HCT116 (cell line): ENCODE measurements around the gene AFAP1. TPM values are rescaled to one million over a fixed set of nuclear protein-coding genes. Genes with fewer than 3 reads are reported as not detected.

Source experiments
- ATAC-seq: fragments of 200-7000 bp; cut with Tn5 transposase; 2 replicates; pipeline ENCODE4 v1.9.1; 2020; ENCODE audit warnings: mild to moderate bottlenecking, moderate library complexity
- BruUV-seq: library from RNA; stranded (reverse); fragments of 400-500 nt; replicated peaks from 2 replicates; lab custom pipeline; 2021; lab: Mats Ljungman, UMichigan
- CTCF ChIA-PET: fragments of 300-600 bp; sonication (Branson Sonifier 250); formaldehyde crosslinking; loops from one replicate; lab custom pipeline; 2021; ENCODE audit warnings: antibody characterized with exemption; lab: Charles Lee
- POLR2A ChIA-PET: fragments of 300-600, 350-600 bp; sonication (Branson Sonifier 250); formaldehyde crosslinking; loops from one replicate; lab custom pipeline; 2021; ENCODE audit warnings: antibody characterized with exemption; lab: Charles Lee
- RAD21 ChIA-PET, 2 experiments: fragments of 300-600 bp; sonication (Branson Sonifier 250); formaldehyde crosslinking; loops; one replicate each; lab custom pipeline; 2023; ENCODE audit warnings: low total read pairs in 2 of 2; ENCODE audit not compliant: uncharacterized antibody in 2 of 2, unreplicated experiment in 2 of 2, low non-redundant PET in 1 of 2; lab: Charles Lee
- DNase-seq: peaks from one replicate; pipeline ENCODE4 v3.0.0-alpha.2; 2010; ENCODE audit warnings: low read depth, low spot score
- H2AFZ ChIP-seq: fragments of 200-600 bp; shearing (Covaris generic), sonication (generic); 2 replicates; pipeline ENCODE4 v1.6.1; 2017; ENCODE audit warnings: low read depth, mixed run types, mixed read lengths, antibody characterized with exemption, low read length; ENCODE audit not compliant: poor library complexity, severe bottlenecking
- H3K27ac ChIP-seq: 2 replicates; pipeline ENCODE4 v1.5.1; 2012; ENCODE audit warnings: low read depth, low read length
- H3K27me3 ChIP-seq: fragments of 200-600 bp; sonication (generic); 2 replicates; pipeline ENCODE4 v1.6.1; 2016; ENCODE audit warnings: mixed run types, low read length, mixed read lengths; ENCODE audit not compliant: insufficient read depth
- H3K36me3 ChIP-seq, 2 experiments: fragments of 200-500 bp in 1 of 2; fragments of 200-600 bp in 1 of 2; sonication (Bioruptor generic) in 1 of 2; sonication (generic) in 1 of 2; 2 replicates each; pipeline versions ENCODE4 v1.5.1 to v1.6.1; 2014 to 2016; ENCODE audit warnings: low read length in 2 of 2, inconsistent platforms in 1 of 2, mixed read lengths in 1 of 2, mixed run types in 1 of 2; ENCODE audit not compliant: insufficient read depth in 2 of 2, control insufficient read depth in 1 of 2
- H3K4me1 ChIP-seq, 2 experiments: fragments of 200-600 bp in 1 of 2; sonication (generic) in 1 of 2; 2 replicates each; pipeline versions ENCODE4 v1.5.1 to v1.6.1; 2012 to 2017; ENCODE audit warnings: low read length in 2 of 2, inconsistent platforms in 1 of 2, mild to moderate bottlenecking in 1 of 2, mixed read lengths in 1 of 2, mixed run types in 1 of 2, moderate library complexity in 1 of 2; ENCODE audit not compliant: insufficient read depth in 2 of 2, control insufficient read depth in 1 of 2
- H3K4me2 ChIP-seq: fragments of 200-600 bp; sonication (generic); 2 replicates; pipeline ENCODE4 v1.6.1; 2017; ENCODE audit warnings: mixed run types, low read length, mixed read lengths
- H3K4me3 ChIP-seq, 2 experiments: fragments of 200-600 bp in 1 of 2; sonication (generic) in 1 of 2; replicated peaks in 1 of 2; 2 replicates each; pipeline ENCODE4 v1.5.1; 2011 to 2016; ENCODE audit warnings: low read length in 2 of 2, control low read depth in 1 of 2, low read depth in 1 of 2, mild to moderate bottlenecking in 1 of 2, mixed read lengths in 1 of 2, mixed run types in 1 of 2
- H3K79me2 ChIP-seq: fragments of 200-600 bp; sonication (generic); 2 replicates; pipeline ENCODE4 v1.6.1; 2017; ENCODE audit warnings: mild to moderate bottlenecking, mixed run types, low read length, moderate library complexity, mixed read lengths; ENCODE audit not compliant: insufficient read depth
- H3K9ac ChIP-seq: fragments of 200-600 bp; sonication (generic); 2 replicates; pipeline ENCODE4 v1.6.1; 2016; ENCODE audit warnings: low read length, mixed read lengths
- H3K9me2 ChIP-seq: fragments of 200-600 bp; sonication (generic), shearing (Covaris generic); 2 replicates; pipeline ENCODE4 v1.6.1; 2017; ENCODE audit warnings: mixed run types, mild to moderate bottlenecking, moderate library complexity; ENCODE audit not compliant: insufficient read depth
- H3K9me3 ChIP-seq, 2 experiments: fragments of 200-500 bp in 1 of 2; fragments of 200-600 bp in 1 of 2; sonication (Bioruptor generic) in 1 of 2; sonication (generic) in 1 of 2; 2 replicates each; pipeline ENCODE4 v1.6.1; 2014 to 2017; ENCODE audit warnings: low read length in 2 of 2, mixed read lengths in 2 of 2, inconsistent platforms in 1 of 2, low read depth in 1 of 2, mild to moderate bottlenecking in 1 of 2, mixed run types in 1 of 2, moderate library complexity in 1 of 2; ENCODE audit not compliant: control insufficient read depth in 1 of 2, insufficient read depth in 1 of 2
- H4K20me1 ChIP-seq: fragments of 200-600 bp; sonication (generic), shearing (Covaris generic); 2 replicates; pipeline ENCODE4 v1.6.1; 2017; ENCODE audit warnings: mixed run types, mild to moderate bottlenecking, moderate library complexity; ENCODE audit not compliant: insufficient read depth
- CBX3 ChIP-seq: IDR thresholded peaks from 2 replicates; pipeline ENCODE4 v1.6.1; 2012; ENCODE audit warnings: low read depth
- CEBPB ChIP-seq: IDR thresholded peaks from 2 replicates; pipeline ENCODE4 v1.6.1; 2012; ENCODE audit warnings: low read depth
- CTCF ChIP-seq, 3 experiments: fragments of 200-600 bp in 1 of 3; sonication (generic) in 1 of 3; IDR thresholded peaks in 2 of 3; conservative IDR thresholded peaks in 1 of 3; 2 replicates each; pipeline ENCODE4 v1.5.1; 2012 to 2017; ENCODE audit warnings: low read depth in 2 of 3, low read length in 2 of 3, antibody characterized with exemption in 1 of 3, borderline replicate concordance in 1 of 3, control low read depth in 1 of 3, mild to moderate bottlenecking in 1 of 3, mixed read lengths in 1 of 3, mixed run types in 1 of 3, moderate library complexity in 1 of 3; ENCODE audit not compliant: insufficient read depth in 1 of 3
- EZH2phosphoT487 ChIP-seq: fragments of 200-600 bp; IDR thresholded peaks from 2 replicates; pipeline ENCODE4 v1.6.1; 2018; ENCODE audit warnings: antibody characterized with exemption, borderline replicate concordance
- FOSL1 ChIP-seq: IDR thresholded peaks from 2 replicates; pipeline ENCODE4 v1.6.1; 2012; ENCODE audit warnings: low read depth
- JUND ChIP-seq: IDR thresholded peaks from 2 replicates; pipeline ENCODE4 v1.6.1; 2012
- POLR2A ChIP-seq: IDR thresholded peaks from 2 replicates; pipeline ENCODE4 v1.7.0; 2011; ENCODE audit warnings: borderline replicate concordance; ENCODE audit not compliant: insufficient read depth, insufficient read length; ENCODE audit errors: extremely low read depth
- TCF7L2 ChIP-seq: IDR thresholded peaks from 2 replicates; pipeline ENCODE4 v1.7.0; 2011; ENCODE audit warnings: borderline replicate concordance, inconsistent platforms; ENCODE audit not compliant: insufficient read depth, insufficient read length; ENCODE audit errors: extremely low read depth
- ZFX ChIP-seq: fragments of 450-650 bp; IDR thresholded peaks from 2 replicates; pipeline ENCODE4 v1.6.1; 2017
- ZNF274 ChIP-seq: fragments of 200-500 bp; sonication (Bioruptor generic); IDR thresholded peaks from 2 replicates; pipeline ENCODE4 v1.6.1; 2014; ENCODE audit warnings: mild to moderate bottlenecking, low read depth, low read length, inconsistent platforms
- intact Hi-C: fragments of 100-400 bp; cut with micrococcal nuclease; formaldehyde crosslinking; loops from 2 replicates; pipeline ENCODE4 v1.10.0; 2022
- total RNA-seq: library from RNA; stranded (reverse); gene quantifications from one replicate; pipeline ENCODE4 v1.2.1, GENCODE V29; 2021; ENCODE audit not compliant: unreplicated experiment
- TF ChIP-seq, protein P1 (sequence below): IDR thresholded peaks from 2 replicates; pipeline ENCODE4 v1.6.1; 2012; ENCODE audit warnings: low read depth
- TF ChIP-seq, protein P2 (sequence below): IDR thresholded peaks from 2 replicates; pipeline ENCODE4 v1.6.1; 2012

The AFAP1 gene
- total RNA-seq, 1 experiment from 2014 or later, result 19.4 TPM

GRCh38 chr4:7906171-7906701 lies 33.4 kb downstream of the AFAP1 start:
- Histone ChIP-seq H3K9ac (no peak overlapping the region), H4K20me1 (no peaks in the 10 kb centered on the region), H3K4me3 (no peak overlapping the region), H3K9me3 (no peaks in the 10 kb centered on the region), H3K4me1 (0 out of 4 replicates have a peak, but pooled peaks cover 0 to 6% of the 10 kb centered on the region in 2 experiments), H3K36me3 (no peaks in the 10 kb centered on the region), H3K79me2 (peaks cover 19% of the 10 kb centered on the region; the same call in 1 of the 2 replicates), H3K27me3 (no peaks in the 10 kb centered on the region), H2AFZ (no peak overlapping the region), H3K9me2 (no peaks in the 10 kb centered on the region), H3K4me2 (no peak overlapping the region), H3K27ac (no peak overlapping the region)
- DNase-seq, result no peak
- POLR2A ChIA-PET, result no interaction called here
- intact Hi-C loops, result no loop called here
- RAD21 ChIA-PET, result no interaction called here
- CTCF ChIA-PET, result interaction anchor here (0.8 kb wide), 1 partner anchor 104 kb away, joined by 3 read pairs; no protein-coding TSS in a partner anchor
- no peak for TF ChIP-seq CBX3
- no peak for TF ChIP-seq ZFX
- no peak for TF ChIP-seq TCF7L2
- no peak for ATAC-seq
- BruUV-seq, result no TSS peak

DNA sequence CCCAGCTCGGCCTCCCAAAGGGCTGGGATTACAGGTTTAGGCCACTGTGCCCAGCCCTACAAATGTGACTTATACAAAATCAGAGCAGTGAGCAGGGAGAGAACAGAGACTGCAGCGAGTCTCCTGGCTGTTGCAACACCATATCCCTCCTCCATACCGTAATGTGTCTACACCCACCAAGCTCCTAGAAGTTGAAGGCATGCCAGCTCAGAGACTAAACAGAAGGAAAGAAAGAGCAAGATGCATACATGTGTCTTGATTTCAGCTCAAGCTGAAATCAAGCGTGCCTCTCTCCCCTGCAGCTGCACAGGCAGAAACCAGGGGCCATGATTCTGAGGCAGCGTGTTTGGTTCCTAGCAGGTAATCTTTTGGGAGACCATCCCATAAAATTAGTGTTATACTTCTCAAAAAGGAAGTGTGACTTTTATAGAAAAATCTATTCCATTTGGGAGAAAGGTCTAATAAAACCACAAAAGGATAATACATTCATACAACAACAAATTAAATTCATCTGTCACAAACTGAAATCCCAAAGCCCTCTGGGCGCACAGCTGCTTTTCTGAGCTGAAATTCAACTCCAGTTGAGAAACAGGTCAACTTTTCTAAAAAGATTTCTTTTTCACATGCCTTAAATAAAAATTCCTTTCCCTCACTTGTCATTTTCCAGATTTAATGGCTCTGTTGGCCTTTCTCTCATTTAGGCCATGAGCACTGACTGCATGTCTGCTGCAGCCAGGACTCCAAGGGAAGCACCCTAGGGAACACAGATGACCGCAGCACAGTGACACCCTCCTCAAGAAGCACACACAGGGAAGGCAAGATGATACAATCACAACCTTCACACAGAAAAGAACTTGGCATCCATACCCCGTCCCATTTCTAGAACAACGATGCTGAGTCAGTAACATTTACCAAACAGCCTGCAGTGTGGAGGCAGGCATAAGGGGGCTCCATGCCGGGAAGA lies 34.4 kb downstream of the AFAP1 start:
- H3K79me2 ChIP-seq, result peaks cover 15% of the 10 kb centered on the region; the same call in 1 of the 2 replicates
- H2AFZ ChIP-seq, result no peak overlapping the region
- ChIA-PET CTCF (no interaction called here), POLR2A (no interaction called here), RAD21 (no interaction called here)
- H3K9ac ChIP-seq, result no peak overlapping the region
- H3K27ac ChIP-seq, result no peak overlapping the region
- H3K36me3 ChIP-seq, result no peaks in the 10 kb centered on the region
- H3K4me3 ChIP-seq, result no peak overlapping the region
- BruUV-seq, result no TSS peak
- H3K4me1 ChIP-seq, result 0 out of 4 replicates have a peak, but pooled peaks cover 0 to 6% of the 10 kb centered on the region in 2 experiments
- intact Hi-C loops, result no loop called here
- DNase-seq (no peak), ATAC-seq (no peak)
- H4K20me1 ChIP-seq, result no peaks in the 10 kb centered on the region
- H3K27me3 ChIP-seq, result no peaks in the 10 kb centered on the region
- no peaks in the 10 kb centered on the region for H3K9me2 ChIP-seq
- no peak overlapping the region for H3K4me2 ChIP-seq
- H3K9me3 ChIP-seq, result no peaks in the 10 kb centered on the region
- TF ChIP-seq POLR2A (no peak), JUND (no peak), FOSL1 (no peak), EZH2phosphoT487 (no peak), ZNF274 (no peak), CEBPB (no peak), CTCF (IDR thresholded peaks at IDR 0.05 in 2 of 3, conservative IDR thresholded peaks at IDR 0.05 in 1 of 3; ENCODE audit: borderline replicate concordance in 1 of 3, insufficient read depth in 1 of 3, low read depth in 2 of 3, low read length in 2 of 3) (no peak), TCF7L2 (no peak), ZFX (no peak)
- TF ChIP-seq, protein P1, sequence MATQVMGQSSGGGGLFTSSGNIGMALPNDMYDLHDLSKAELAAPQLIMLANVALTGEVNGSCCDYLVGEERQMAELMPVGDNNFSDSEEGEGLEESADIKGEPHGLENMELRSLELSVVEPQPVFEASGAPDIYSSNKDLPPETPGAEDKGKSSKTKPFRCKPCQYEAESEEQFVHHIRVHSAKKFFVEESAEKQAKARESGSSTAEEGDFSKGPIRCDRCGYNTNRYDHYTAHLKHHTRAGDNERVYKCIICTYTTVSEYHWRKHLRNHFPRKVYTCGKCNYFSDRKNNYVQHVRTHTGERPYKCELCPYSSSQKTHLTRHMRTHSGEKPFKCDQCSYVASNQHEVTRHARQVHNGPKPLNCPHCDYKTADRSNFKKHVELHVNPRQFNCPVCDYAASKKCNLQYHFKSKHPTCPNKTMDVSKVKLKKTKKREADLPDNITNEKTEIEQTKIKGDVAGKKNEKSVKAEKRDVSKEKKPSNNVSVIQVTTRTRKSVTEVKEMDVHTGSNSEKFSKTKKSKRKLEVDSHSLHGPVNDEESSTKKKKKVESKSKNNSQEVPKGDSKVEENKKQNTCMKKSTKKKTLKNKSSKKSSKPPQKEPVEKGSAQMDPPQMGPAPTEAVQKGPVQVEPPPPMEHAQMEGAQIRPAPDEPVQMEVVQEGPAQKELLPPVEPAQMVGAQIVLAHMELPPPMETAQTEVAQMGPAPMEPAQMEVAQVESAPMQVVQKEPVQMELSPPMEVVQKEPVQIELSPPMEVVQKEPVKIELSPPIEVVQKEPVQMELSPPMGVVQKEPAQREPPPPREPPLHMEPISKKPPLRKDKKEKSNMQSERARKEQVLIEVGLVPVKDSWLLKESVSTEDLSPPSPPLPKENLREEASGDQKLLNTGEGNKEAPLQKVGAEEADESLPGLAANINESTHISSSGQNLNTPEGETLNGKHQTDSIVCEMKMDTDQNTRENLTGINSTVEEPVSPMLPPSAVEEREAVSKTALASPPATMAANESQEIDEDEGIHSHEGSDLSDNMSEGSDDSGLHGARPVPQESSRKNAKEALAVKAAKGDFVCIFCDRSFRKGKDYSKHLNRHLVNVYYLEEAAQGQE, result no peak
- TF ChIP-seq, protein P2, sequence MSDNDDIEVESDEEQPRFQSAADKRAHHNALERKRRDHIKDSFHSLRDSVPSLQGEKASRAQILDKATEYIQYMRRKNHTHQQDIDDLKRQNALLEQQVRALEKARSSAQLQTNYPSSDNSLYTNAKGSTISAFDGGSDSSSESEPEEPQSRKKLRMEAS, result no peak
